Astrocyte of the cerebellum (primary cell): Measurements from ENCODE around the gene EFNB2.

Experiments
- DNase-seq: peaks from one replicate; pipeline ENCODE4 v3.0.0-alpha.2; 2011; ENCODE audit warnings: low read depth
- H3K4me3 ChIP-seq: 2 replicates; pipeline ENCODE4 v1.5.1; 2011; ENCODE audit warnings: mild to moderate bottlenecking, low read depth, low read length, moderate library complexity
- in situ Hi-C: cut with HindIII; loops from 2 replicates; pipeline ENCODE4 v1.10.0; 2017; ENCODE audit warnings: low sequenced_read_pairs
- TF ChIP-seq, protein P1 (sequence below): IDR thresholded peaks from 2 replicates; pipeline ENCODE4 v1.5.1; 2012; ENCODE audit warnings: low read length, low read depth, moderate library complexity, mild to moderate bottlenecking; ENCODE audit errors: missing control alignments

Gene EFNB2

GRCh38 chr13:106497079-106497478, 38.4 kb downstream of the EFNB2 start:
- TF ChIP-seq, protein P1, sequence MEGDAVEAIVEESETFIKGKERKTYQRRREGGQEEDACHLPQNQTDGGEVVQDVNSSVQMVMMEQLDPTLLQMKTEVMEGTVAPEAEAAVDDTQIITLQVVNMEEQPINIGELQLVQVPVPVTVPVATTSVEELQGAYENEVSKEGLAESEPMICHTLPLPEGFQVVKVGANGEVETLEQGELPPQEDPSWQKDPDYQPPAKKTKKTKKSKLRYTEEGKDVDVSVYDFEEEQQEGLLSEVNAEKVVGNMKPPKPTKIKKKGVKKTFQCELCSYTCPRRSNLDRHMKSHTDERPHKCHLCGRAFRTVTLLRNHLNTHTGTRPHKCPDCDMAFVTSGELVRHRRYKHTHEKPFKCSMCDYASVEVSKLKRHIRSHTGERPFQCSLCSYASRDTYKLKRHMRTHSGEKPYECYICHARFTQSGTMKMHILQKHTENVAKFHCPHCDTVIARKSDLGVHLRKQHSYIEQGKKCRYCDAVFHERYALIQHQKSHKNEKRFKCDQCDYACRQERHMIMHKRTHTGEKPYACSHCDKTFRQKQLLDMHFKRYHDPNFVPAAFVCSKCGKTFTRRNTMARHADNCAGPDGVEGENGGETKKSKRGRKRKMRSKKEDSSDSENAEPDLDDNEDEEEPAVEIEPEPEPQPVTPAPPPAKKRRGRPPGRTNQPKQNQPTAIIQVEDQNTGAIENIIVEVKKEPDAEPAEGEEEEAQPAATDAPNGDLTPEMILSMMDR: no peak
- no peak for DNase-seq
- in situ Hi-C loops: no loop called here
- H3K4me3 ChIP-seq: no peak overlapping the region

- in situ Hi-C loops: no loop called here
- DNase-seq: no peak
- no peak overlapping the region for H3K4me3 ChIP-seq
- TF ChIP-seq, protein P1: no peak
Observed at GRCh38 chr13:106496072-106496997, 39.1 kb downstream of the EFNB2 start.

DNA sequence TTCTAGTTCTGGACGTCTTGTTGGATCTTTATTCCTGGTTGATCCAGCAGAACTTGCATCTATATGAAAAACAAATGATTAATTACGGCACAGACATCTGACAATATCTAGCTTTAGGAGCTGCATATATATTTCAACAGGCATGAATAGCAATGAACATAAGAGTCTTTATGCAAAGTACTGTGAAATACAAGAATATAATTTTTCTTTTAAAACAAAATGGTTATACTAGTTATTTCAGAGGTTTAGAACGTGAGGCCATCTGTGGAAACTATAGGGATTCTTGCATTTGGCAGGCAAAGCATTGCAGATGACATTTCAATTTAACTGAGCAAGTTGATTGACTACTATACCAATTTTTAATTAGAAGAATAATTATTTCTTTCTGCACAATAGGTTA, 40.5 kb downstream of the EFNB2 start:
- no peak overlapping the region for H3K4me3 ChIP-seq
- TF ChIP-seq, protein P1: no peak
- no peak for DNase-seq
- in situ Hi-C loops: no loop called here

DNA sequence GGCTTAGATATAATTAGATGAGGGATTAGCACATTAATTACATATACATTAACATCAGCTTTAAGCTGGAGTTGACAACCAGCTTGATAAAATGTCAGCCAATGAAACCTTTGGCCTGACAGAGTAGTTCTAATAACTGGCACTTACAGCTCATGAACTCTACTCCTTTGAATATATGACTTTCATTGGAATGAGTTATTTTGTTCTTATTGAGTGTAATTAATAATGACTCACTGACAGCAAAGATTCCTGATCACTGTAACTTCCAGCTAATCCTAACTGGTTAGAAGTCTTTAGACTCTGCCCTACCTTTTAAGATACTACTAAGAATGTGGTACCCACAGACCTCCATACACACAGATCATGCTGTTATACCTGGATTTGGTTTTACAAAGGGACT, 41.0 kb downstream of the EFNB2 start:
- TF ChIP-seq, protein P1: no peak
- DNase-seq: no peak
- in situ Hi-C loops: no loop called here
- H3K4me3 ChIP-seq: no peak overlapping the region

DNA sequence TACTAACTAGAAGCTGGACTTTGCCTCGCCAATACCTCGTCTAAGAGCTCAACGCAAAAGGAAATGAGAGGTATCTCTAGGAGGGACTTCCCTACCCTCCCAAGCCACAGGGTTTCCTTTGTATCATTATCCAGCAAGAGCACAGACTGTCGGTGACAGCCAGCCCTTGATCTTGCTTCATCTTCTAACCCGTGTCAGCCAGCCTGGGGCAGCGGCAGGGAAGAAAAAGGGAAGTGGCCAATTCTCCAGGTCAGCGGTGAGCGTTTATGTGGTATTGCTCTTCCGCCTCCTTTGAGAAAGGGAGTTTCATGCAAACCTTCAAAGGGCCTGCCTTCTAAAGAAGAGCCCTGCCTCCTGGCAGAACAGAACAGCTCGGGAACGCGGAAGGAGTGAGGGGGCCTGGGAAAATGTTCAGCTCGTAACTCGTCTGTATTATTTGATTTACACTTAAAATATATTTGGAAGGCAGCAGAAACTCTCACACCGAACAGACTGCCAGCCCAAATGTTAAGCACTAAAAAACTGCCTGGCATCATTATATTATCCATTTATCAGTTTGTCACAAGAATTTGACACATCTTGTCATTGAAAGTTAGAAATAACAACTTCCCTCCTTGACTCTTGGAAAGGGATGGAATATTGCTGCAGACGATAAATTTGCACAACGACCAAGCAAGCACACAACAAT, 41.8 kb downstream of the EFNB2 start:
- in situ Hi-C loops: no loop called here
- no peak overlapping the region for H3K4me3 ChIP-seq
- TF ChIP-seq, protein P1: no peak
- no peak for DNase-seq

- H3K4me3 ChIP-seq: no peak overlapping the region
- no peak for DNase-seq
- in situ Hi-C loops: no loop called here
- TF ChIP-seq, protein P1: no peak
Observed at GRCh38 chr13:106492588-106493475, 42.6 kb downstream of the EFNB2 start.
